GM19452 (cell line): ENCODE data around the gene PHF5A.

Source experiments
- ATAC-seq: cut with Tn5 transposase; IDR thresholded peaks from one replicate; pipeline ENCODE4 v1.9.1; 2021; ENCODE audit not compliant: unreplicated experiment

PHF5A gene

GRCh38 chr22:41417622-41418390 is 50.7 kb downstream of the PHF5A start:
- no peak for ATAC-seq

GRCh38 chr22:41415554-41415953 is 52.9 kb downstream of the PHF5A start:
- no peak for ATAC-seq

- ATAC-seq = no peak
Measured at GRCh38 chr22:41411021-41411851, 57.3 kb downstream of the PHF5A start.

GRCh38 chr22:41410311-41410751 is 58.2 kb downstream of the PHF5A start:
- no peak for ATAC-seq
